ENCODE results near the gene MCU. TPM values are rescaled to one million over a fixed set of nuclear protein-coding genes. Genes with fewer than 3 reads are reported as not detected.

Gene MCU
- total RNA-seq, 1 experiment from 2014 or later = 37.2 TPM

- TF ChIP-seq CREM (CRISPR knock-in tag; IDR thresholded peaks at IDR 0.05) (no peak), EMX1 (CRISPR knock-in tag; IDR thresholded peaks at IDR 0.05) (no peak), USF1 (CRISPR knock-in tag; IDR thresholded peaks at IDR 0.05) (no peak), ZNF423 (CRISPR knock-in tag; IDR thresholded peaks at IDR 0.05) (no peak), NFE2L1 (CRISPR knock-in tag; IDR thresholded peaks at IDR 0.05) (no peak), ZNF512 (CRISPR knock-in tag; IDR thresholded peaks at IDR 0.05; ENCODE audit: borderline replicate concordance) (no peak), CTCF (IDR thresholded peaks at IDR 0.05) (no peak)
- DNase-seq (ENCODE audit: low spot score) (no peak), ATAC-seq (0 out of 2 replicates have a peak, but pooled peaks have one; percentile 44)
- peaks cover 3% of the 10 kb centered on the region; the same call in 1 of the 2 replicates for H3K9me3 Mint-ChIP-seq
- H3K4me3 Mint-ChIP-seq = no peak overlapping the region
- POLR2A ChIA-PET = no interaction called here
- H3K27me3 Mint-ChIP-seq (ENCODE audit: low read depth) = no peaks in the 10 kb centered on the region
- peaks cover 49% of the 10 kb centered on the region for H3K4me1 Mint-ChIP-seq
- no peak overlapping the region for H3K27ac Mint-ChIP-seq
- no peaks in the 10 kb centered on the region for H3K36me3 Mint-ChIP-seq
- CTCF ChIA-PET = no interaction called here
Observed at GRCh38 chr10:72828294-72828693, 136.4 kb downstream of the MCU start.

- no peak; the same call in 1 of the 2 replicates for ATAC-seq
- CTCF ChIA-PET = interaction anchor here (0.5 to 1.1 kb wide), 2 partner anchors 18 to 466 kb away, joined by 3 read pairs; no protein-coding TSS in a partner anchor
- DNase-seq (ENCODE audit: low spot score) = no peak
- H3K9me3 Mint-ChIP-seq = no peaks in the 10 kb centered on the region
- H3K27me3 Mint-ChIP-seq (ENCODE audit: low read depth) = no peaks in the 10 kb centered on the region
- H3K4me1 Mint-ChIP-seq = peaks cover 42% of the 10 kb centered on the region
- no peaks in the 10 kb centered on the region for H3K36me3 Mint-ChIP-seq
- no peak overlapping the region for H3K4me3 Mint-ChIP-seq
- peak overlapping the region; percentile 5; the same call in 1 of the 2 replicates for H3K27ac Mint-ChIP-seq
- no peak for TF ChIP-seq SMAD3 (CRISPR knock-in tag; IDR thresholded peaks at IDR 0.05; ENCODE audit: borderline replicate concordance)
- TF ChIP-seq HMGA2 (CRISPR knock-in tag; IDR thresholded peaks at IDR 0.05) = no peak
- no peak for TF ChIP-seq CTCF (IDR thresholded peaks at IDR 0.05)
- no peak for TF ChIP-seq SMAD4 (CRISPR knock-in tag; IDR thresholded peaks at IDR 0.05)
- POLR2A ChIA-PET = no interaction called here
Observed at GRCh38 chr10:72830625-72831024, 138.7 kb downstream of the MCU start.

GRCh38 chr10:72831696-72832409 lies 139.9 kb downstream of the MCU start:
- no peaks in the 10 kb centered on the region for H3K36me3 Mint-ChIP-seq
- peaks cover 37% of the 10 kb centered on the region for H3K4me1 Mint-ChIP-seq
- no peak for ATAC-seq
- no peak overlapping the region for H3K4me3 Mint-ChIP-seq
- ChIA-PET POLR2A (no interaction called here), CTCF (interaction anchor here (3.9 kb wide), 1 partner anchor 467 kb away, joined by 38 read pairs; no protein-coding TSS in a partner anchor)
- no peak for DNase-seq (ENCODE audit: low spot score)
- H3K27ac Mint-ChIP-seq = peak overlapping the region; percentile 65; the same call in 1 of the 2 replicates
- no peaks in the 10 kb centered on the region for H3K9me3 Mint-ChIP-seq
- no peaks in the 10 kb centered on the region for H3K27me3 Mint-ChIP-seq (ENCODE audit: low read depth)
- TF ChIP-seq ZNF532 (CRISPR knock-in tag; IDR thresholded peaks at IDR 0.05; ENCODE audit: borderline replicate concordance) (no peak), MAX (CRISPR knock-in tag; IDR thresholded peaks at IDR 0.05) (no peak), ZBTB21 (CRISPR knock-in tag; IDR thresholded peaks at IDR 0.05; ENCODE audit: borderline replicate concordance) (no peak), IRF2 (CRISPR knock-in tag; IDR thresholded peaks at IDR 0.05; ENCODE audit: borderline replicate concordance, low read depth) (no peak), GTF2I (CRISPR knock-in tag; conservative IDR thresholded peaks at IDR 0.05) (no peak), ZNF396 (CRISPR knock-in tag; IDR thresholded peaks at IDR 0.05; ENCODE audit: borderline replicate concordance) (no peak), FOXP1 (CRISPR knock-in tag; IDR thresholded peaks at IDR 0.05; ENCODE audit: borderline replicate concordance) (no peak), CDX4 (CRISPR knock-in tag; IDR thresholded peaks at IDR 0.05; ENCODE audit: borderline replicate concordance) (no peak), TP53 (CRISPR knock-in tag; IDR thresholded peaks at IDR 0.05) (no peak), FOXJ3 (CRISPR knock-in tag; IDR thresholded peaks at IDR 0.05; ENCODE audit: borderline replicate concordance) (no peak)
